ENCODE measurements around the gene CD99L2. TPM values are rescaled to one million over a fixed set of nuclear protein-coding genes. Genes with fewer than 3 reads are reported as not detected.

Gene CD99L2
- total RNA-seq, 1 donor from 2014 or later, result 12.5 TPM

DNA sequence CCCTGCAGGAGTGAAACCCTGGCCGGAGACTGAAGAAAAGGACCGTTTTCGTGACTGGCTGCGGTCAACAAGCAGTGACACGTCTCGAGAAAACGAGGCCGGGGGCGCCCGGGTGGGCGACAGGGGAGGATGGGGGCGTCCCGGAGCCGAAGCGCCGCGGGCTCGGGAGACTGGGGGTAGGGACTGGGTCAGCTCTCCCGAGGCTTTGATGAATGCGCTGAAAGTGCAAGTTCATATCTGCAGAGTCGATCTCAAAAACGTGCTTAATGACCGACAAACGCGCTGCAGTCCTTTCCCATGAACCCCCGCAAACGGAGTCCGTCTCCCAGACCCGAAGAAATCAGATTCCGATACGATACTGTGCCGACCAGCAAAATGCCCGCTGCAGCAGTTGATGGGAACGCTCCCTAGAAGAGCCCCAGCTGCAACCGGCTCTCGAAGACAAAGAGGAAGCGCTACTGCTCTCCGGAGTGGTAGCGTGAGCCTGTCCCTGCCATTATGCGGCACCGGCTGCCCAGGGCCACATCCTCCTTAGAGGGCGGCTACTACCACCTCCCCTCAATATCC is 806 bp upstream of the CD99L2 start:
- no peaks in the 10 kb centered on the region for H3K9me3 Mint-ChIP-seq
- POLR2A ChIA-PET, result interaction anchor here (1.0 kb wide), 1 partner anchor 497 kb away, joined by 3 read pairs; the partner anchor contains the start of gene VMA21
- CTCF ChIA-PET, result no interaction called here
- intact Hi-C loops (cut with micrococcal nuclease), result loop anchor here (2.0 to 5.0 kb wide), 4 partner anchors 207 to 1267 kb away; partner anchors contain the start of genes MTMR1, TMEM185A and VMA21
- H3K27ac Mint-ChIP-seq, result peak overlapping the region; percentile 69
- TF ChIP-seq, protein P1, sequence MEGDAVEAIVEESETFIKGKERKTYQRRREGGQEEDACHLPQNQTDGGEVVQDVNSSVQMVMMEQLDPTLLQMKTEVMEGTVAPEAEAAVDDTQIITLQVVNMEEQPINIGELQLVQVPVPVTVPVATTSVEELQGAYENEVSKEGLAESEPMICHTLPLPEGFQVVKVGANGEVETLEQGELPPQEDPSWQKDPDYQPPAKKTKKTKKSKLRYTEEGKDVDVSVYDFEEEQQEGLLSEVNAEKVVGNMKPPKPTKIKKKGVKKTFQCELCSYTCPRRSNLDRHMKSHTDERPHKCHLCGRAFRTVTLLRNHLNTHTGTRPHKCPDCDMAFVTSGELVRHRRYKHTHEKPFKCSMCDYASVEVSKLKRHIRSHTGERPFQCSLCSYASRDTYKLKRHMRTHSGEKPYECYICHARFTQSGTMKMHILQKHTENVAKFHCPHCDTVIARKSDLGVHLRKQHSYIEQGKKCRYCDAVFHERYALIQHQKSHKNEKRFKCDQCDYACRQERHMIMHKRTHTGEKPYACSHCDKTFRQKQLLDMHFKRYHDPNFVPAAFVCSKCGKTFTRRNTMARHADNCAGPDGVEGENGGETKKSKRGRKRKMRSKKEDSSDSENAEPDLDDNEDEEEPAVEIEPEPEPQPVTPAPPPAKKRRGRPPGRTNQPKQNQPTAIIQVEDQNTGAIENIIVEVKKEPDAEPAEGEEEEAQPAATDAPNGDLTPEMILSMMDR (IDR thresholded peaks at IDR 0.05), result no peak
- ATAC-seq (ENCODE audit: low read depth) (peak; percentile 33), DNase-seq (peak; percentile 30)
- H3K36me3 Mint-ChIP-seq (ENCODE audit: low read depth), result no peaks in the 10 kb centered on the region
- H3K4me3 Mint-ChIP-seq, result peak overlapping the region; percentile 90
- H3K27me3 Mint-ChIP-seq, result peaks cover 8% of the 10 kb centered on the region
- H3K4me1 Mint-ChIP-seq, result peaks cover 2% of the 10 kb centered on the region

DNA sequence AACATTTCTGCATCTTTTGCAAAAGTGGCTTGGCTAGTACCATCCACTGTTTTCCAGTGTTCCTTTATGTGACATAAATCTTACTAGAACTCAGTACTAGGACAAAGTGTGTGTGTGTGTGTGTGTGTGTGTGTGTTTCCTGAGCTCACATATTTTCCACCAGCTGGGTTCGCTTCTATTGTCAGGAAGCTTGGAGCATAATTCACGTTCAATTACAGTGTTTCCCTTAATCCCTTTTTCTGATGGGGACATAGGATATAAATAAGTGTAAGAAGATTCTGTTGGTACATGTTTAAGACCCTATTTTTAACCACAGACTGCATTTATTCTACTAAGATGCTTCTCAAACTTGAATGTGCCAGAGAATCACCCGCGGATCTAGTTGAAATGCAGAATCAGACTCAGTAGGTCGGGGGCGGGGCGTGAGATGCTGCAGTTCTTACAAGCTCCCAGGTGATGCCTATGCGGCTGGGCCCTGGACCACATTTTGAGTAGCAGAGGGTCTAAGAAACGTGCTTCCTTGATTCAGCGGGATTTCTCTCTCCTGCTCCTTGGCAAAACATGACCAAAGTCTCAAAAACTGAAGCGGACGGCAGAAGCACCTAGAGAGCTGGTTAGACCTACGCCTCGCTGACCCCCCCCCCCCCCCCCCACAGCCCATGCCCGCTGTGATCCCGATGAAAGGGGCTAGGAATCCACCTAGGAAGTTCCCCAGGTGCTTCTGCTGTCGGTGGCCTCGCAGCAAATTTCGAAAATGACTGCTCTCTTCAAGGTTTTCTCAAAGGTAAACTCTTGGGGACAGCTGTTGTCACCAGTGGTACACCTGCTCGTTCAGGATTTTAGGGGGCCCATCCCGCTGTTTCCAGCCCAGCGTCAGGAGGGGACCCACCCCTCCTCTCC is 797 bp downstream of the CD99L2 start:
- H3K27me3 Mint-ChIP-seq, result no peaks in the 10 kb centered on the region
- CTCF ChIA-PET, result no interaction called here
- DNase-seq, result peak; percentile 18
- H3K4me3 Mint-ChIP-seq, result peak overlapping the region; percentile 75
- H3K4me1 Mint-ChIP-seq, result peaks cover 2% of the 10 kb centered on the region
- TF ChIP-seq, protein P1 (IDR thresholded peaks at IDR 0.05), result no peak
- H3K36me3 Mint-ChIP-seq (ENCODE audit: low read depth), result no peaks in the 10 kb centered on the region
- ATAC-seq (ENCODE audit: low read depth), result no peak
- H3K27ac Mint-ChIP-seq, result peak overlapping the region; percentile 41
- POLR2A ChIA-PET, result interaction anchor here (0.6 kb wide), 1 partner anchor 131 kb away, joined by 4 read pairs; no protein-coding TSS in a partner anchor
- intact Hi-C loops (cut with micrococcal nuclease), result loop anchor here (1.0 to 5.0 kb wide), 6 partner anchors 86 to 1265 kb away; partner anchors contain the start of genes HMGB3, MTMR1, TMEM185A and VMA21
- H3K9me3 Mint-ChIP-seq, result no peaks in the 10 kb centered on the region

DNA sequence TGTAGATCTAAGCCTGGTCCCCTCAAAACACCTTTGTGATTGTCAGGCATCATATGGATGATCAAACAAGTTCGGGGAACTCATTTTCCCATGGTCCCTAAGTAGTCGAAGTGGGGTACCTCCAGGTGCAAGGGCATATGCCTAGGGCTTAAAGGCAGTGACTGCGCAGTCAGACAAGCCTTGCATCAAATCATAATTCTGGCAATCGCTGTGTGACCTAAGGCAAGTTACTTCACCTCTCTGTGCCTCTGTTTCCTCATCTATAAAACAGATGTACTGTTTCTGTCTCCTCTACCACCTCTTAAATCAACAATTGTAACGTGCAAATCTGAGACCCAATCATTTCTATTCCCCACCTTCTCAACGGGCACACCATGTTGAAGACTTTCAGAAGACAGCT is 1.8 kb downstream of the CD99L2 start:
- H3K36me3 Mint-ChIP-seq (ENCODE audit: low read depth), result no peaks in the 10 kb centered on the region
- H3K4me3 Mint-ChIP-seq, result no peak overlapping the region
- intact Hi-C loops (cut with micrococcal nuclease), result loop anchor here (5.0 kb wide), 2 partner anchors 204 to 1264 kb away; partner anchors contain the start of genes MTMR1 and TMEM185A
- no peak for DNase-seq
- ChIA-PET POLR2A (no interaction called here), CTCF (no interaction called here)
- no peak overlapping the region for H3K27ac Mint-ChIP-seq
- no peaks in the 10 kb centered on the region for H3K27me3 Mint-ChIP-seq
- H3K9me3 Mint-ChIP-seq, result no peaks in the 10 kb centered on the region
- no peak for ATAC-seq (ENCODE audit: low read depth)
- TF ChIP-seq, protein P1 (IDR thresholded peaks at IDR 0.05), result no peak
- H3K4me1 Mint-ChIP-seq, result peaks cover 2% of the 10 kb centered on the region

DNA sequence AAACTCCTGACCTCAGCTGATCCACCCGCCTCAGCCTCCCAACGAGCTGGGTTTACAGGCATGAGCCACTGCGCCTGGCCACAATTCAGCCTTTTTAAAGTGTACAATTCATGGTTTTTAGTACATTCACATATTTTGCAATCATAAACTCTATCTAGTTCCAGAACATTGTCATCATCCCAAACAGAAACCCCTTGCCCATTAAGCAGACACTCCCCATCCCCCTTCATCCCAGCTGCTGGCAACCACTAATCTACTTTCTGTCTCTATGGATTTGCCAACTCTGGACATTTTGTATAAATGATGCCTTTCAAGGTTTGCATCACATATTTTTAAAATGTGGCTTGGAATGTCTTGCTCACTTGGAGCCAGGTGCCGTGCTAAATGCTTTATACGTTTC is 4.5 kb downstream of the CD99L2 start:
- Mint-ChIP-seq H3K4me3 (no peak overlapping the region), H3K27ac (no peak overlapping the region), H3K9me3 (no peaks in the 10 kb centered on the region), H3K36me3 (ENCODE audit: low read depth) (no peaks in the 10 kb centered on the region), H3K4me1 (peaks cover 2% of the 10 kb centered on the region), H3K27me3 (no peaks in the 10 kb centered on the region)
- ChIA-PET CTCF (no interaction called here), POLR2A (no interaction called here)
- DNase-seq (no peak), ATAC-seq (ENCODE audit: low read depth) (no peak)
- TF ChIP-seq, protein P1 (IDR thresholded peaks at IDR 0.05), result no peak
- intact Hi-C loops (cut with micrococcal nuclease), result no loop called here

DNA sequence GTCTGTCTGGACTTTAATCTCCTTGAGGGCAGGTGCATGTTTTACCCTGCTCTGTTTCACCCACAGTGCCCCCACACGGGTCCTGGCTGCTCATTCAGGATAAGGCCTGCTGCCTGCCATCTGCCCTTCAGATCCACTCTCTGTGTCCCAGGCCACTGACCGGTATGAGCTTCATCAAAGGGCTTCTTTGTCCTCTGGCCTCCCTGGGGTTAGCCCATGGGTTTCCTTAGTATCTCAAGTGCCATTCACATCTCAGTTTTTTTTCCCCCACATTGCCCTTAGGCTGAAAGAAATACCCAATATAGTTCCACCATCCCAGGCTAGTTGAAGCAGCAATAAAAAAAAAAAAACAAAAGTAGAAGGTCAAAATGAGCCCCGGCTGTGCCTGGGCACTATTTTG is 9.3 kb downstream of the CD99L2 start:
- ATAC-seq (ENCODE audit: low read depth) (no peak), DNase-seq (no peak)
- no peak overlapping the region for H3K4me3 Mint-ChIP-seq
- H3K27me3 Mint-ChIP-seq, result no peaks in the 10 kb centered on the region
- TF ChIP-seq, protein P1 (IDR thresholded peaks at IDR 0.05), result no peak
- H3K36me3 Mint-ChIP-seq (ENCODE audit: low read depth), result peaks cover 1% of the 10 kb centered on the region
- POLR2A ChIA-PET, result no interaction called here
- intact Hi-C loops (cut with micrococcal nuclease), result no loop called here
- CTCF ChIA-PET, result no interaction called here
- H3K9me3 Mint-ChIP-seq, result no peaks in the 10 kb centered on the region
- no peak overlapping the region for H3K27ac Mint-ChIP-seq
- no peaks in the 10 kb centered on the region for H3K4me1 Mint-ChIP-seq

Data from activated B cell treated with CpG ODN at 0.5 μM for 24 hours (primary cell).